GM12878 (cell line): ENCODE results near the gene TRIP11. TPM values are rescaled to one million over a fixed set of nuclear protein-coding genes. Genes with fewer than 3 reads are reported as not detected.

Experiments
- KLF5 ChIP-seq: fragments of 450-650 bp; IDR thresholded peaks from 2 replicates; pipeline ENCODE4 v1.6.1; 2014; ENCODE audit warnings: mild to moderate bottlenecking; ENCODE audit not compliant: partially characterized antibody
- NR2C2 ChIP-seq: IDR thresholded peaks from 2 replicates; pipeline ENCODE4 v1.6.1; 2011; ENCODE audit warnings: borderline replicate concordance, low read depth; ENCODE audit not compliant: control insufficient read depth, insufficient read length
- PML ChIP-seq: IDR thresholded peaks from 2 replicates; pipeline ENCODE4 v1.6.1; 2012; ENCODE audit warnings: low read length, inconsistent platforms
- POLR2AphosphoS5 ChIP-seq: IDR thresholded peaks from 2 replicates; pipeline ENCODE4 v1.6.1; 2011; ENCODE audit warnings: mild to moderate bottlenecking, low read length, inconsistent platforms
- RAD51 ChIP-seq: fragments of 450-650 bp; IDR thresholded peaks from 2 replicates; pipeline ENCODE4 v1.6.1; 2016; ENCODE audit warnings: moderate library complexity, mild to moderate bottlenecking, inconsistent platforms
- SPI1 ChIP-seq: IDR thresholded peaks from 2 replicates; pipeline ENCODE4 v1.6.1; 2011; ENCODE audit warnings: low read depth, mild to moderate bottlenecking, low read length, moderate library complexity, borderline replicate concordance; ENCODE audit not compliant: insufficient read depth
- polyA plus RNA-seq, 11 experiments: library from polyadenylated mRNA; depleted of rRNA in 4 of 11; unstranded in 6 of 11; stranded (reverse) in 5 of 11; fragments of >200 nt; fragmentation: Nextera tagmentation in 4 of 11; fragmentation: Illumina TruSeq in 1 of 11; extraction: Ambion mirVana in 4 of 11; extraction: Trizol in 1 of 11; gene quantifications; 1 replicate in 1 of 11; 2 replicates in 10 of 11; pipeline versions ENCODE4 v1.2.1 to v1.2.3, GENCODE V29; 2011 to 2016; ENCODE audit warnings: inconsistent platforms in 2 of 11, missing spikeins in 2 of 11, low read depth in 1 of 11
- total RNA-seq, 4 experiments: library from RNA; depleted of rRNA in 3 of 4; stranded (reverse); fragments of >200 nt in 3 of 4; fragmentation: Illumina TruSeq in 1 of 4; extraction: Trizol in 1 of 4; gene quantifications; 2 replicates each; pipeline versions ENCODE4 v1.2.1 to v1.2.3, GENCODE V29; 2013 to 2021
- TF ChIP-seq, protein P1 (sequence below): IDR thresholded peaks from 2 replicates; pipeline ENCODE4 v1.6.1; 2012; ENCODE audit warnings: mild to moderate bottlenecking, low read depth, low read length
- TF ChIP-seq, protein P2 (sequence below): IDR thresholded peaks from 2 replicates; pipeline ENCODE4 v1.6.1; 2011; ENCODE audit warnings: borderline replicate concordance, low read depth, mild to moderate bottlenecking, moderate library complexity, mixed read lengths, low read length; ENCODE audit not compliant: insufficient read depth; ENCODE audit errors: extremely low read length
- TF ChIP-seq, protein P3 (sequence below): IDR thresholded peaks from 2 replicates; pipeline ENCODE4 v1.6.1; 2012; ENCODE audit warnings: low read depth, low read length, improper control_type of control experiment

Gene TRIP11
- total and polyA plus RNA-seq, 10 of the 15 experiments (the other 5 are each of a cell fraction or from before 2014, with no cell fraction given) = 5.3 to 46.1 (median 19.9) TPM

DNA sequence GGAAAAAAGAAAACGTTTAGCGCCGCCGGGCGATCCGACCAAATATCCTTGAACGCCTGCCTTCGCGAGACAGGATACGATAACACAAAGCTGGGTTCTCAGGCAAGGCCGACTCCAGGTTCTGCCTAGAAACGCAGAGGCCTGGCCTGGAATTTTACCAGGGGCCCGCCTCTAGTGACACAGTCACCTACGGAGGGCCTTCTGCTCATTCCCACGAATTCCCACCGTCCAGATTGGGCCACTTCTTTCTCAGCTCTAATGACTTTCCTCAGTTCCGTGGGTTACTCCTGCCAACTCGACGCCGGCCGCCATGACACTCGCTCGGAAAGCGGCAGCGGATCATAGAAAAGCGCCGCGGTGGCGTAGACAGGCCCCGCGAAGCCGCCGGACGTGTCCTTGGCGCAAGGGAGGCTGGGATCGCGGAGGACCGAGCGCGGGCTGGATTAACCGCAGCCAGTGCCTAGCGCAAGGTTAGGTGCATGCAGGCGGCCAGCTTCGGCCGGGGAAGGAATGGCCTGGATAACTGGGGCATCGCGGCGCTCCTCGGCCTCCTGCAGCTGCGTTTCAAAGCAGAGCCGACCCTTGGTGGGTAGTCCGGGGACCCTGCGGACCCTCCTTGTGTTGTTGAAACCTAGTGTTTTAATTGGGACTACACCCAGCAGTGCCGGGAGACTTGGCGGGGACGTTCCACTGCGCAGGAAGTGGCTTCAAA, at the start of gene TRIP11 (continued):
- TF ChIP-seq, protein P1, sequence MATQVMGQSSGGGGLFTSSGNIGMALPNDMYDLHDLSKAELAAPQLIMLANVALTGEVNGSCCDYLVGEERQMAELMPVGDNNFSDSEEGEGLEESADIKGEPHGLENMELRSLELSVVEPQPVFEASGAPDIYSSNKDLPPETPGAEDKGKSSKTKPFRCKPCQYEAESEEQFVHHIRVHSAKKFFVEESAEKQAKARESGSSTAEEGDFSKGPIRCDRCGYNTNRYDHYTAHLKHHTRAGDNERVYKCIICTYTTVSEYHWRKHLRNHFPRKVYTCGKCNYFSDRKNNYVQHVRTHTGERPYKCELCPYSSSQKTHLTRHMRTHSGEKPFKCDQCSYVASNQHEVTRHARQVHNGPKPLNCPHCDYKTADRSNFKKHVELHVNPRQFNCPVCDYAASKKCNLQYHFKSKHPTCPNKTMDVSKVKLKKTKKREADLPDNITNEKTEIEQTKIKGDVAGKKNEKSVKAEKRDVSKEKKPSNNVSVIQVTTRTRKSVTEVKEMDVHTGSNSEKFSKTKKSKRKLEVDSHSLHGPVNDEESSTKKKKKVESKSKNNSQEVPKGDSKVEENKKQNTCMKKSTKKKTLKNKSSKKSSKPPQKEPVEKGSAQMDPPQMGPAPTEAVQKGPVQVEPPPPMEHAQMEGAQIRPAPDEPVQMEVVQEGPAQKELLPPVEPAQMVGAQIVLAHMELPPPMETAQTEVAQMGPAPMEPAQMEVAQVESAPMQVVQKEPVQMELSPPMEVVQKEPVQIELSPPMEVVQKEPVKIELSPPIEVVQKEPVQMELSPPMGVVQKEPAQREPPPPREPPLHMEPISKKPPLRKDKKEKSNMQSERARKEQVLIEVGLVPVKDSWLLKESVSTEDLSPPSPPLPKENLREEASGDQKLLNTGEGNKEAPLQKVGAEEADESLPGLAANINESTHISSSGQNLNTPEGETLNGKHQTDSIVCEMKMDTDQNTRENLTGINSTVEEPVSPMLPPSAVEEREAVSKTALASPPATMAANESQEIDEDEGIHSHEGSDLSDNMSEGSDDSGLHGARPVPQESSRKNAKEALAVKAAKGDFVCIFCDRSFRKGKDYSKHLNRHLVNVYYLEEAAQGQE = no peak
- TF ChIP-seq, protein P2, sequence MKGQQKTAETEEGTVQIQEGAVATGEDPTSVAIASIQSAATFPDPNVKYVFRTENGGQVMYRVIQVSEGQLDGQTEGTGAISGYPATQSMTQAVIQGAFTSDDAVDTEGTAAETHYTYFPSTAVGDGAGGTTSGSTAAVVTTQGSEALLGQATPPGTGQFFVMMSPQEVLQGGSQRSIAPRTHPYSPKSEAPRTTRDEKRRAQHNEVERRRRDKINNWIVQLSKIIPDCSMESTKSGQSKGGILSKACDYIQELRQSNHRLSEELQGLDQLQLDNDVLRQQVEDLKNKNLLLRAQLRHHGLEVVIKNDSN = no peak
- TF ChIP-seq PML (peak; percentile 97), SPI1 (0 out of 2 replicates have a peak, but pooled peaks have one; percentile 13), POLR2AphosphoS5 (peak; percentile 91), NR2C2 (no peak), RAD51 (no peak), KLF5 (peak; percentile 65)
- TF ChIP-seq, protein P3, sequence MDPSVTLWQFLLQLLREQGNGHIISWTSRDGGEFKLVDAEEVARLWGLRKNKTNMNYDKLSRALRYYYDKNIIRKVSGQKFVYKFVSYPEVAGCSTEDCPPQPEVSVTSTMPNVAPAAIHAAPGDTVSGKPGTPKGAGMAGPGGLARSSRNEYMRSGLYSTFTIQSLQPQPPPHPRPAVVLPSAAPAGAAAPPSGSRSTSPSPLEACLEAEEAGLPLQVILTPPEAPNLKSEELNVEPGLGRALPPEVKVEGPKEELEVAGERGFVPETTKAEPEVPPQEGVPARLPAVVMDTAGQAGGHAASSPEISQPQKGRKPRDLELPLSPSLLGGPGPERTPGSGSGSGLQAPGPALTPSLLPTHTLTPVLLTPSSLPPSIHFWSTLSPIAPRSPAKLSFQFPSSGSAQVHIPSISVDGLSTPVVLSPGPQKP = peak; percentile 70
